Measurements from ENCODE around the gene ZNF343. TPM values are rescaled to one million over a fixed set of nuclear protein-coding genes. Genes with fewer than 3 reads are reported as not detected.

The ZNF343 gene
- total and polyA plus RNA-seq, 2 of the 8 experiments (the other 6 are each of a cell fraction or from before 2014, with no cell fraction given), result 1.8 to 5.0 TPM

- DNase-seq (ENCODE audit: low read depth in 1 of 2, low spot score in 2 of 2) (no peak), FAIRE-seq (no peak)
- Histone ChIP-seq H2AFZ (ENCODE audit: low read length) (no peak overlapping the region), H4K5ac (ENCODE audit: insufficient read length, low read depth, low read length) (no peak overlapping the region), H3K23me2 (ENCODE audit: low read depth, low read length) (no peaks in the 10 kb centered on the region), H2BK20ac (ENCODE audit: low read length) (no peak overlapping the region), H3K18ac (ENCODE audit: extremely low read depth, low read length) (no peak overlapping the region), H3K4me1 (replicated peaks in 1 of 4; ENCODE audit: control insufficient read depth in 3 of 4, insufficient read depth in 4 of 4, low read length in 3 of 4) (0 out of 7 replicates have a peak, but pooled peaks cover 0 to 2% (median 0%) of the 10 kb centered on the region in 4 experiments), H3K4ac (replicated peaks; ENCODE audit: insufficient read length, low read depth, low read length) (no peak overlapping the region), H3K79me2 (ENCODE audit: control insufficient read depth in 1 of 2, insufficient read depth in 2 of 2, low read length in 2 of 2) (no peaks in the 10 kb centered on the region), H3K4me2 (ENCODE audit: insufficient read depth in 1 of 2, low read depth in 2 of 2, low read length in 2 of 2) (no peak overlapping the region), H3K9me3 (ENCODE audit: insufficient read depth in 2 of 2, low read depth in 1 of 2, low read length in 1 of 2) (no peaks in the 10 kb centered on the region), H2BK120ac (replicated peaks; ENCODE audit: low read depth, low read length) (no peak overlapping the region), H3K27ac (ENCODE audit: low read depth, low read length) (no peak overlapping the region), H2AK5ac (ENCODE audit: low read depth, low read length) (no peak overlapping the region), H3K14ac (ENCODE audit: insufficient read length) (no peak overlapping the region), H3K56ac (replicated peaks; ENCODE audit: insufficient read length, low read depth, low read length) (no peak overlapping the region), H2BK12ac (ENCODE audit: low read depth, low read length) (no peak overlapping the region), H4K20me1 (replicated peaks in 1 of 2; ENCODE audit: control insufficient read depth in 1 of 2, insufficient read depth in 2 of 2, low read length in 2 of 2) (no peaks in the 10 kb centered on the region), H3K36me3 (ENCODE audit: control insufficient read depth in 2 of 4, insufficient read depth in 4 of 4, low read length in 3 of 4) (no peaks in the 10 kb centered on the region), H4K91ac (replicated peaks; ENCODE audit: insufficient read length, low read length) (no peak overlapping the region), H3K23ac (ENCODE audit: insufficient read length) (no peak overlapping the region), H4K8ac (ENCODE audit: extremely low read depth, insufficient read depth, low read length) (no peak overlapping the region), H3K9ac (replicated peaks in 1 of 4; ENCODE audit: extremely low read depth in 1 of 4, low read depth in 3 of 4, low read length in 3 of 4) (no peak overlapping the region), H2BK15ac (ENCODE audit: low read length) (no peak overlapping the region), H3K27me3 (replicated peaks in 1 of 4; ENCODE audit: control insufficient read depth in 3 of 4, extremely low read depth in 1 of 4, insufficient read depth in 3 of 4, low read length in 3 of 4) (no peaks in the 10 kb centered on the region; a peak in 2 of 7 replicates), H3K4me3 (ENCODE audit: extremely low read depth in 1 of 4, insufficient read depth in 2 of 4, low read depth in 3 of 4, low read length in 4 of 4) (no peak overlapping the region), H2BK5ac (ENCODE audit: low read depth, low read length) (no peak overlapping the region), H3K79me1 (ENCODE audit: low read depth, low read length) (no peaks in the 10 kb centered on the region)
- CTCF ChIA-PET (ENCODE audit: partially characterized antibody), result no interaction called here
- WGBS, 2 experiments (ENCODE audit: extremely low coverage in 1 of 2, insufficient coverage in 1 of 2, insufficient read length in 1 of 2, insufficient replicate concordance in 2 of 2, low coverage in 1 of 2, low lambda C conversion rate in 2 of 2, missing lambda C conversion rate in 1 of 2), result 75% methylated on average over 2 of the region's 2 CpGs; no CpG with 5 or more reads in 1 of the 2 experiments
- POLR2A ChIA-PET (ENCODE audit: partially characterized antibody), result interaction anchor here (0.9 kb wide), 1 partner anchor 110 kb away, joined by 3 read pairs; no protein-coding TSS in a partner anchor
- no peak for TF ChIP-seq TBP (IDR thresholded peaks at IDR 0.05; ENCODE audit: low read depth, low read length)
- TF ChIP-seq, protein P1, sequence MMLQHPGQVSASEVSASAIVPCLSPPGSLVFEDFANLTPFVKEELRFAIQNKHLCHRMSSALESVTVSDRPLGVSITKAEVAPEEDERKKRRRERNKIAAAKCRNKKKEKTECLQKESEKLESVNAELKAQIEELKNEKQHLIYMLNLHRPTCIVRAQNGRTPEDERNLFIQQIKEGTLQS (IDR thresholded peaks at IDR 0.05; ENCODE audit: insufficient read depth, low read depth, low read length), result no peak
- no peak for TF ChIP-seq MAFK (IDR thresholded peaks at IDR 0.05; ENCODE audit: low read depth, low read length)
- TF ChIP-seq TCF12 (IDR thresholded peaks at IDR 0.05; ENCODE audit: low read depth, low read length), result no peak
Measured at GRCh38 chr20:2541940-2542339, 33.2 kb upstream of the ZNF343 start.

All from H1 (cell line).